GM12872 (cell line): ENCODE measurements around the gene GALNT12.

Experiments
- CTCF ChIP-seq: IDR thresholded peaks from 3 replicates; pipeline ENCODE4 v1.5.1; 2011; ENCODE audit warnings: low read depth, mild to moderate bottlenecking, low read length, moderate library complexity; ENCODE audit not compliant: insufficient read depth

The GALNT12 gene

DNA sequence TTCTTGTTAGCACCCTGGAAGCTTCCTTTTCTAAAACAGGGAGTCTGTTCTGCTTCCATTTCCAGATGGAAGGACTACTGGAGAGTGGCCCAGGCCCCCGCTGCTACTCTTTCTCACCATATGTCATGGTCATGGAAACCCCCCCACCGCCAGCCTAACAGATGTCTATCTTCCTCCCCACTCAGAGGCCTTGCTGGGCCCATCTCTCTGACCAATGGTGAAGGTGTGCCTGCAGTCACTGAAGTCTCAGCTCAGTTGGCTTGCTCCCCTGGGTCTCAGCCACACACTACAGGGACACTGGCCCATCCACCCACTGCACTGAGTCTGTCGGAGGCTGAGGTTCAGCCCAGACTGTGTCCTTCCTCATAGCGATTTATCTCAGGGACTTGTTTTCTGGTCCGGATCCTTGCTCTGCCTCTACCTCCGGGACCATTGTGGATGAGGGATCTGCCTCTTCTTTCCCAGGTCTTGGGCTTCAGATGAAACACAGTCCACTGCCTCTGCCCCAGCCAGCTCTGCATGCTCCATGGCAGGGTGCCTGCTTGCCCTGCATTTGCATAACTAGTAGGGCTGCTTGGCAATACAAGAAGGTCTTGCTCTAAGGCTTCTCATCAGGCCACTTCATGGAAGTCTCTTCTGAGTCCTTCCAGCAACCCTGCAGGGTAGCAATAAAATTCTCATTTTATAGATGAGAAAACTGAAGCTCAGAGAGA, 30.8 kb downstream of the GALNT12 start:
- TF ChIP-seq CTCF = no peak

DNA sequence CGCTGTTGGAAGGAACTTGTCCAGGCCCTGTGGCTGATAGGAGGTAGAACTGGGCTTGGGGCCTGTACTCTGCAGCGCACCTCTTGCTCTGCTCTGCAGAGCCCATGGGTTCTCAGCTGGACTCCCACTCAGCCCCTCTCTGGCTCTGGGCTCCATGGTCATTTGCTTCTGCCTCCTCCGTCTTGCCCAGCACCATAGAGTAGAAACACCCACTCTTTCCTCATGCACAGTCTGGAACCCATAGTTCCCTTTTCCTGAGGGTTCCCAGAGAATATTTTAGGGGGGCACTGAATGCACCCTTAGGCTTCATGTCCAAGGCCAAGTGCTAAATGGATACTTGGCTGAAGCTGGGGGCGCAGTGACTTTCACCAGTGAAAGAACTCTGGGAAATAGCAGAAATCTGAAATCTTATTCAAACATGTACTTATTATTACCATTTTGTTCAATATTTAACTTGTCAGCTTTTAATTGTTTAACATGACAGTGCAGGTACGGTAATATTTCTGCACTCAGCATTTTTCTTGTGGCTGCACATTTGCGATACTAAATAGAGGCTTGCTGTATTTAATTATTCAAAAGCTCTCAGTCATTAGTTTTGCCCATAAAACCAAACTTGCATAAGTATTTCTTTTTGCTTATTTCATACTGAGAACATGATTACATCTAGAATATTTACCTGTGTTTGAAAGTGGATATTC, 31.5 kb downstream of the GALNT12 start:
- no peak for TF ChIP-seq CTCF

DNA sequence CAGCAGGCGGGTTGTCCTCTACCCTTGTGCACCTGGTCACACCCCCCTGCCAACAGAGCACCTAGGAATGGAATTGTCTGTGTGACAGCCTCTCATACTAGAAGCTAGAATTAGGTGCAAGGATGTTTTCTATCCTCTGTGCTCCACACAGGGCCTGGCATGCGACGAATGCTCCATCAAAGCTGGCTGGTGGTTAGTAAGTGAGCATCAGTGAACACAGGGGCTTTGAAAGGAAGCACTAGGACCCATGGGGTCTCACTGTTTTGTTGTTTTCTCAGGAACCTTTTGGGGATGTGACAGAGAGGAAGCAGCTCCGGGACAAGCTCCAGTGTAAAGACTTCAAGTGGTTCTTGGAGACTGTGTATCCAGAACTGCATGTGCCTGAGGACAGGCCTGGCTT, 32.3 kb downstream of the GALNT12 start:
- TF ChIP-seq CTCF = no peak

- no peak for TF ChIP-seq CTCF
These were observed 35.0 kb downstream of the GALNT12 start for GRCh38 chr9:98842510-98842909.

DNA sequence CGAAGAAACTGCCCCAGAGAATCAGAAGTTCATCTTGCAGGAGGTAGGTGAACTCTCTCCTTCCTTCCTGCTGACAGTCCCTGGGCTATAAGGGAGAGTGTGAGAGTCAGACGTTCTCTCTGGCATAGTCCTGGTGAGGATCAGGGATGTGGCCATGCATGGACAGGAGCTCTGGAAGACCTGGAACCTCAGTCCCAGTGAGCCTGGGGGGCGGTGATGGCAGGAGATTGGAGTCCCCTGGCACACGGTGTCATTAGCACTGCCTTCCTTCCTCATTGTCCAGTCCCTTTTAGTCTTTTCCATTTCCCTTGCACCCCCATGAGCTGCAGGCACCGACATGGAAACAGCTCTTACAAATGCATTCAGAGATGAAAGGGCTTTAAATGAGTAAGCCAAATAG, 38.6 kb downstream of the GALNT12 start:
- no peak for TF ChIP-seq CTCF

GRCh38 chr9:98846879-98847278, 39.4 kb downstream of the GALNT12 start:
- TF ChIP-seq CTCF = no peak

DNA sequence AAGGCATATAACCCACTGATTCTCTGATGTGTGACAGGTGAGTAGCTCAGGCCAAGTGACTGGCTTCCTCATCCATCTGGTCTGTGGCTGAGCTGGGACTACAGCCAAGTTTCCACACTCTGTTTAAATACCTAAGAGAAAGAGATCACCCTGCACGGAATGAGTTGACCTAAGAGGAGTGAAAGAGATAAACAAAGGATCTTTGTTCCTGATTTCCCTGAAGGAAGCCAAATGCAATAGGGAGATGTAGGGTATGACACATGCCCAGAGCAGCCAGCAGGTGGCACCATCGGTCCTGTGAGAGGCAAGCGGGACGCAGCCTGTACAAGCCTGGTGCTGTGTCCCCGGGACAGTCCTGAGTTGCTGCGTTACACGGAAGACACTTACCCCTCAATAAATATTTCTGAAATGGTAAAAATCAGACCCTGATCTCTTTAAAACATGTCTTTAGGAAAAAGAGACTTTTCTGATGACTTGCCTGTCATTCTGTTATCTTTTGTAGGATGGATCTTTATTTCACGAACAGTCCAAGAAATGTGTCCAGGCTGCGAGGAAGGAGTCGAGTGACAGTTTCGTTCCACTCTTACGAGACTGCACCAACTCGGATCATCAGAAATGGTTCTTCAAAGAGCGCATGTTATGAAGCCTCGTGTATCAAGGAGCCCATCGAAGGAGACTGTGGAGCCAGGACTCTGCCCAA, 41.1 kb downstream of the GALNT12 start:
- peak; percentile 95 for TF ChIP-seq CTCF
